ENCODE results near the gene GTF3C2. TPM values are rescaled to one million over a fixed set of nuclear protein-coding genes. Genes with fewer than 3 reads are reported as not detected.

The GTF3C2 gene
- total and polyA plus RNA-seq, 9 of the 15 experiments (the other 6 are each of a cell fraction or from before 2014, with no cell fraction given) = 35.5 to 96.8 (median 53.0) TPM

DNA sequence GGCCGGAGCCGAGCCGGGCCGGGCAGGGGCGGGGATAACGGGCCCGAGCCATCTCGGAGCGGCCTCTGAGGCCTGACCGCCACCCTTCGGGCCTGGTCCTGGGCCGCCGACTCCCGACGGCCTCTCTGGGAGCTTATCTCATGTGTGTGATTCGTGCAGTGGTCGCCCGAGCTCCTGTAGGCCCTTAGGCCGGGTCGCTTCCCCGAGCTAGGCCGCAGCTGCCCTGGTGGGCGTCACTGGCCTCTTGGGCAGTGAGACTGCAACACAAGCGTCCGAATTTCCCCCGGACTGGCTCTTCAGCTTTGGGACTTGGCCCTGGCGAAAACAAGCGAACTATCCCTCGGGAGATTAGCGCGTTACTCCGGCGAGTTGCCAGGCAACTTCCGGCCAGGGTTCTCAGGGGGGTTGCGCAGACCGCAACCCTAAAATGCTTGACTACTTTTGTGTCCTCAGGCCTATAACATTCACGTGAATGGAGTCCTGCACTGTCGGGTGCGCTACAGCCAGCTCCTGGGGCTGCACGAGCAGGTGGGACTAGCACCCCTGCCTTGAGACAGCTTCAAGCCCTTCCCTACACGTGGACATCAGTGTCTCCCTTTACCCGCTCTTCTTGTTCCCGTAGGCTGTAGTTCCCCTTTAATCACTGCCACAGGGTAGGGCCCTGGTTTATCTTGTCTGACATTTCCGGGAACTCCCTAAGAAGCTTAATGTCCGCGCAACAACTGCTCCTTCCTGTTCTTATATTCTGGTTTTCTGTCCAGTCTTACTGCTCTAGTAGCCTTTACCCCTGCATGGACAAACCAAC, 14.5 kb upstream of the GTF3C2 start (continued):
- peak; percentile 9 for TF ChIP-seq TAF9B (IDR thresholded peaks at IDR 0.05; ENCODE audit: partially characterized antibody)
- TF ChIP-seq MAZ (CRISPR knock-in tag; conservative IDR thresholded peaks at IDR 0.05 in 1 of 2, IDR thresholded peaks at IDR 0.05 in 1 of 2) = no peak
- TF ChIP-seq, protein P1, sequence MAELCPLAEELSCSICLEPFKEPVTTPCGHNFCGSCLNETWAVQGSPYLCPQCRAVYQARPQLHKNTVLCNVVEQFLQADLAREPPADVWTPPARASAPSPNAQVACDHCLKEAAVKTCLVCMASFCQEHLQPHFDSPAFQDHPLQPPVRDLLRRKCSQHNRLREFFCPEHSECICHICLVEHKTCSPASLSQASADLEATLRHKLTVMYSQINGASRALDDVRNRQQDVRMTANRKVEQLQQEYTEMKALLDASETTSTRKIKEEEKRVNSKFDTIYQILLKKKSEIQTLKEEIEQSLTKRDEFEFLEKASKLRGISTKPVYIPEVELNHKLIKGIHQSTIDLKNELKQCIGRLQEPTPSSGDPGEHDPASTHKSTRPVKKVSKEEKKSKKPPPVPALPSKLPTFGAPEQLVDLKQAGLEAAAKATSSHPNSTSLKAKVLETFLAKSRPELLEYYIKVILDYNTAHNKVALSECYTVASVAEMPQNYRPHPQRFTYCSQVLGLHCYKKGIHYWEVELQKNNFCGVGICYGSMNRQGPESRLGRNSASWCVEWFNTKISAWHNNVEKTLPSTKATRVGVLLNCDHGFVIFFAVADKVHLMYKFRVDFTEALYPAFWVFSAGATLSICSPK (IDR thresholded peaks at IDR 0.05; ENCODE audit: borderline replicate concordance) = no peak
- TF ChIP-seq RUNX1 (IDR thresholded peaks at IDR 0.05; ENCODE audit: low read depth) = no peak
- TF ChIP-seq ZNF124 (CRISPR knock-in tag; IDR thresholded peaks at IDR 0.05) = no peak
- no peak for TF ChIP-seq ATF1 (CRISPR knock-in tag; IDR thresholded peaks at IDR 0.05)
- TF ChIP-seq ATF1 (tag; IDR thresholded peaks at IDR 0.05) = no peak
- TF ChIP-seq SIRT6 (IDR thresholded peaks at IDR 0.05; ENCODE audit: low read depth, low read length) = no peak
- TF ChIP-seq CSDE1 (IDR thresholded peaks at IDR 0.05) = no peak
- no peak for TF ChIP-seq HNRNPL (IDR thresholded peaks at IDR 0.05; ENCODE audit: low read depth, low read length)
- peak; percentile 84 for TF ChIP-seq ZNF644 (tag; IDR thresholded peaks at IDR 0.05; ENCODE audit: low read depth)
- peak; percentile 70; the same call in 1 of the 2 replicates for TF ChIP-seq E2F3 (CRISPR knock-in tag; IDR thresholded peaks at IDR 0.05)
- no peak for TF ChIP-seq DNMT1 (IDR thresholded peaks at IDR 0.05)
- no peak for TF ChIP-seq PTTG1 (tag; IDR thresholded peaks at IDR 0.05; ENCODE audit: low read depth)
- no peak for TF ChIP-seq HEY1 (CRISPR knock-in tag; IDR thresholded peaks at IDR 0.05; ENCODE audit: borderline replicate concordance)
- peak; percentile 69 for TF ChIP-seq MEIS2 (IDR thresholded peaks at IDR 0.05; ENCODE audit: partially characterized antibody)
- TF ChIP-seq, protein P2, sequence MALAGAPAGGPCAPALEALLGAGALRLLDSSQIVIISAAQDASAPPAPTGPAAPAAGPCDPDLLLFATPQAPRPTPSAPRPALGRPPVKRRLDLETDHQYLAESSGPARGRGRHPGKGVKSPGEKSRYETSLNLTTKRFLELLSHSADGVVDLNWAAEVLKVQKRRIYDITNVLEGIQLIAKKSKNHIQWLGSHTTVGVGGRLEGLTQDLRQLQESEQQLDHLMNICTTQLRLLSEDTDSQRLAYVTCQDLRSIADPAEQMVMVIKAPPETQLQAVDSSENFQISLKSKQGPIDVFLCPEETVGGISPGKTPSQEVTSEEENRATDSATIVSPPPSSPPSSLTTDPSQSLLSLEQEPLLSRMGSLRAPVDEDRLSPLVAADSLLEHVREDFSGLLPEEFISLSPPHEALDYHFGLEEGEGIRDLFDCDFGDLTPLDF (CRISPR knock-in tag; IDR thresholded peaks at IDR 0.05) = no peak
- no peak for TF ChIP-seq HIVEP1 (CRISPR knock-in tag; IDR thresholded peaks at IDR 0.05)
- peak; percentile 69; the same call in 1 of the 2 replicates for TF ChIP-seq RFX1 (IDR thresholded peaks at IDR 0.05)
- TF ChIP-seq TBL1XR1 (IDR thresholded peaks at IDR 0.05; ENCODE audit: low read length in 2 of 2) = no peak
- TF ChIP-seq ESRRB (CRISPR knock-in tag; IDR thresholded peaks at IDR 0.05; ENCODE audit: borderline replicate concordance) = no peak
- no peak for TF ChIP-seq MYNN (IDR thresholded peaks at IDR 0.05)
- no peak for TF ChIP-seq MYNN (CRISPR knock-in tag; IDR thresholded peaks at IDR 0.05)
- no peak for TF ChIP-seq ZNF830 (CRISPR knock-in tag; IDR thresholded peaks at IDR 0.05)
- TF ChIP-seq NR1H2 (CRISPR knock-in tag; IDR thresholded peaks at IDR 0.05) = no peak
- TF ChIP-seq ZNF75A (CRISPR knock-in tag; IDR thresholded peaks at IDR 0.05) = no peak
